CD4-positive, alpha-beta T cell treated with Interleukin-6 for 4 hours (primary cell): Measurements from ENCODE around the gene PIERCE2.
A peak's percentile ranks its signal among the peaks of the same experiment; 100 is the strongest.
"Not testable (repeated sequence)": the region's sequence is repeated elsewhere in the genome, so short reads cannot be mapped to it uniquely, and the experiment has no call there.

Experiments used
- DNase-seq: peaks from one replicate; pipeline ENCODE4 v3.0.0-alpha.2; 2020; ENCODE audit warnings: mixed read lengths

The PIERCE2 gene, protein sequence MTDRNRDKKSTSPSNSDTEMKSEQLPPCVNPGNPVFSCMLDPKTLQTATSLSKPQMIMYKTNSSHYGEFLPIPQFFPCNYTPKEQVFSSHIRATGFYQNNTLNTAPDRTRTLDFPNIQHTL

DNA sequence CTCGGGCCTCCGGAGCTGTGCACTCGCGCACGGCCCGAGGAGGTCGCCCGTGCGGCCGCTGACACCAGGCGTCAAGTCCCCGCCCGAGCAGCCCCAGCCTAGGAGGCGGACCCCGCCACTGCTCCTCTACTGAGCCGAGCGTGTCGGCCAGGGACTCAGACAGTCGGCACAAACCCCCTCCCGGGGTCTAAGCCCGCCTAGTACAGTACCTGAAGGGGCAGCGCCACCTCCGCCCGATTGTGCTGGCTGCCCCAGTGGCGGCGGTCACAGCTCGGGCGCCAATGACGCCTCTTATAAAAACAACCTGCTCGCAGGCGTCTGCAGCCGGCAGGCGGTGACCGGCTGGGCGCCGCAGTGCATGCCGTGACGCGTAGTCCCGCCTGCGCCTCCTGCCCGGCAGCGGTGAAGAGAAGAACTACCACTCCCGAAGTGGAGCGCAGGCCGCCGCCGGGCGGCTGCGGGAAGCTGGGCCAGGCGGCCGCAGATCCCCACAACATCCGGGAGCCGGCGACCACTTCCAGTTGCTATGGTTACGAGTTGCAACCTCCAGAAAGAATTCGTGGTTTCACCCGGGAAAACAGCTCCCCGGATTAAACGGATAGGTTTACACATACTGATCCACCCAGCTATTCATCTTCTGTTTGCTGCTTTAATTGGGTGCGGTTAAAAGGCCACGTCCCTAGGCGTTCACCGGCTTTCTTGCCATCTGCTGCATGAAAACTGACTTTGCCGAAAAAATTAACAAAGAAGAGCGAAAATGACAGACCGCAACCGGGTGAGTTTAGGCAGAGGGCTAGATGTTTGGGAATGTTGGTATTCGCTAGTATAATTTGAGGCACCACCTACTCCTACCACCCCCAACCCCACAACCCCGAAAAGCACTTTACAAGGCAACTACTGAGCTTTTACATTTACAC lies at the start of gene PIERCE2, which contains the start of gene CCPG1:
Gene PIERCE2 (plus strand): TSS at position 484 of the 917 bp plus-strand sequence. CDS start 274 bp downstream, at position 758.
Gene CCPG1 (minus strand): TSS at position 348 of the 917 bp plus-strand sequence. CDS start 18,935 bp downstream, outside the sequence.
- peak; percentile 86 for DNase-seq

DNA sequence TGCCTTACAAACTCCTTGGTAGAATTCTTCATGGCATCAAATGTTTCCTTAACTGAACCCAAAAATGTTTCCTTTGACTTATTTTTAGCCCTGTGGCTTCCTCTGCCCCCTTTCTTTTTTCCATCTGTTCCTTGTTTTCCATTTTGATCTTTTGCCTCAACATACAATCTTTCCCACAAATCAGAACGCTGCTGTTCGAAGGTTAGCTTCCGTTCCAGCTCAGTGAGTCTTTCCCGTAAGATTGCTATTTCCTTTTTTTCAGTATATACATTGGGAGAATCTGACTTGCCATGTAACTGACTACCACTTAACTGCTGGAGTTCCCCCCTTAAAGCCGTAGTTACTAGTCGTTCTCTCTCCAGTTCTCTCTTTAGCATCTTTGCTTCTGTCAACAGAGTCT lies 48.0 kb upstream of the PIERCE2 start:
- no peak for DNase-seq

DNA sequence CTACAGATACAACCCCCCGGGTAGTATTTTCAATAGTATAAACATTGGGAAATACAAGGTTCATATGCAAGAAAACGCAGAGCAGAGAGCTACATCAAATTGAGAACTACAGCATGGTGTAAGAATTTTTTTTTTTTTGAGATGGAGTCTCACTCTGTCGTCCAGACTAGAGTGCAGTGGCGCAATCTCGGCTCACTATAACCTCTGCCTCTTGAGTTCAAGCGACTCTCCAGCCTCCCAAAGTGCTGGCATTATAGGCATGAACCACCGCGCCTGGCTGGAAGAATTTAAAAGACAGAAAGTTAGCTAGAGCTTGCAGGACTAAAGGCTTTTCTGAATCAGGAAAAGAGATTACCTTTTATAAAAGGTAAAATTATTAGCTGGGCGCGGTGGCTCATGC lies 47.2 kb upstream of the PIERCE2 start:
- DNase-seq, result no peak

DNA sequence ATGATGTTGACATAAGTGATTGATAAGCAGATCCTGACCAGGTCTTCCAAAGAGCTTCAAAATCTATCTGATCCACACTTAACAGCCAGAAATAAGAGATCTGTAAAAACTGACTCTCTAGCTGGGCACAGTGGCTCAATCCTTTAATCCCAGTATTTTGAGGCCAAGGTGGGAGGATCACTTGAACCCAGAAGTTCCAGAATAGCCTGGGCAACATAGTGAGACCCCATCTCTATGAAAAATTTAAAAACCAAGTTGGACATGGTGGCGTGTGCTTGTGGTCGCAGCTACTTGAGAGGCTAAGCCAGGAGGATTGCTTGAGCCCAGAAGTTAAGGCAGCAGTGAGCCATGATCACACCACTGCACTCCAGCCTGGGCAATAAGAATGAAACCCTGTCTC lies 45.7 kb upstream of the PIERCE2 start:
- DNase-seq, result no peak

DNA sequence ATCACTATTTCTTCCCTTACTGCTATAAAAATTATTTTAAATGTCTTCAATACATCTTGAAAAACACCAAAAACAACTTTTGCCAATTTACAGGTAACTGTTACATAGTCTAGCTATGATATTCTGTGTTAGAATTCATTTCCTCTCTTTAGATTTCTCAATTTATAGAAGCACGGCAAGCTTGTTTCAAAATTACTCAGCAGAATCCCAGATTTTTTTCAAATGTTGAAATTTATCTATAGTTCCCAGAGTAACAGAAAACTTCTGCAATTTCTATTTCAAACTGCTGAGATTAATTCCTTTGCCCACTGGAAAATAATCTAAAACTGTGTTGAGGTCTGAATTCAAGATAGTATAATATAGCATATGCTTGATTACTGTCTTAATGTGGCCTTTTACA lies 41.3 kb upstream of the PIERCE2 start:
- DNase-seq, result no peak

DNA sequence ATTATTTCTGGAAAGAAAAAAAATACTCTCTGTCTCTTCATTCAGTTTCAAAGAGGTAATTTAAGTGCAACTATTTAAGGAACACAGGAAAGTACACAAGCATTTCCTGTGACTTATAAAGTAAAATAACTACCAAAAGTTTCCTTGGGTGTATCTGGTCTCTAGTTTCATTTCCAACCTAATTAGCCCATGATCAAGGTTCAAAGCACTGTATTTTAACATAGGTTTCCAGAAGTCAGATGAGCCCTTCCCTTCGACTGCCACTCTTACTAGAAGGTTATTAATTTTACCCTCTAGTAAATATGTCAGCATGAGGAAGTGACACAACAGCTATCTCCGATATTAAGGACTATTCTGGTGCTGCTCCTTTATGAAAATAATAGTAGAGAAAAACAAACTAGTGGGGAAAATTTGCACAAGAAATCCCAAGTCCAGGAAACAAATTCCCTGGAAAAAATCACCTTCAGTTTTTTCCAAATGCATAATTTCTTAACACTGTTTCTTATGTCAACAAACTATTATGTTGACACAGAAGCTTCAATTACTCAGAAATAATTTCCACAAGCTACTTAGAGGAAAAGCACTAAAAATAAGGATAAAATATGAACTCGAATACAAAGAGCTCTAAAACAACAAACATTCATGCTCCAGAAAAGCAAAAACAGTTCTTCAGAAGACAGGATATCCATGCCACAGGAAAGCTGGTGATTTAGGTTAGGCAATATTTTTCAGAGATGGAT lies 35.4 kb upstream of the PIERCE2 start:
- DNase-seq, result no peak

DNA sequence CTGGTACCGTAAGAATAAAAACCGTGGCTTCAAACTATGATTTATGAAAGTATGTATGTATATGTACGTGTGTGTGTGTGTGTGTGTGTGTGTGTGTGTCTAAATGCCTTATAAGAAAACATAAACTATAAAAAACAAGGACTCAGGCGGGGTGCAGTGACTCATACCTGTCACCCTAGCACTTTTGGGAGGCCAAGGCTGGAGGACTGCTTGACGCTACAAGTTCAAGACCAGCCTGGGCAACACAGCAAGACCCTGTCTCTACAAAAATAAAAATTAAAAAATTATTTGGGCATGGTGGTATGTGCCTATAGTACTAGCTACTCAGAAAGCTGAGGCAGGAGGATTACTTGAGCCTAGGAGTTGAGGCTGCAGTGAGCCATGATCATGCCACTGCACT lies 29.2 kb upstream of the PIERCE2 start:
- DNase-seq, result no peak

DNA sequence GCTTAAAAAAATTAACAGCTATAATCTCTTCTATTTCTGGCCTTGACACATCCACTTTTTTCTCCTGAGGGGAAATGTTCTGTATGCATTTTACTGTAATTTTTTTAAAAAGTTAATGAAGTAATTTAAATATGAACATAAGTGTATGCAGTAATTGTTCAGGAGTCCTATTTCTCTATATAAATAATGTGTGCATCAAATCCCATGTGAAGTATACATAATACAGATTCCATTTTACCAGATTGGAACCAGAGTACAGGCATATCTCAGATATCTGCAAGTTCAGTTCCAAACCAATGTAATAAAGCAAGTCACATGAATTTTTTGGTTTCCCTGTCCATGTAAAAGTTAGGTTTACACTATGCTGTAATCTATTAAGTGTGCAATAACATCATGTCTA lies 26.7 kb upstream of the PIERCE2 start:
- DNase-seq, result no peak

DNA sequence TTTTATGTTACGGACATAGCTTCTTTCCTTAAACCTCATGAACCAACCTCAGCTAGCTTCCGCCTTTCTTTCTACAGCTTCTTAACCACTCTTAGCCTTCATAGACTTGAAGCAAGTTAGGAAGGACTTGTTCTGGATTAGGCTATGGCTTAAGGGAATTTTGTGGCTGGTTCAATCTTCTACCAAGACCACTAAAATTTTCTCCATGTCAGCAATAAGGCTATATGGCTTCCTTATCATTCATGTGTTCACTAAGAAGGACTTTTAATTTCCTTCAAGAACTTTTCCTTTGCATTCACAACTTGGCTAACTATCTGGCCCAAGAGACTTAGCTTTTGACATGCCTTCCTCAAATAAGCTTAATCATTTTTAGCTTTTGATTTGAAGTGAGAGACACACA lies 24.6 kb upstream of the PIERCE2 start:
- no peak for DNase-seq

DNA sequence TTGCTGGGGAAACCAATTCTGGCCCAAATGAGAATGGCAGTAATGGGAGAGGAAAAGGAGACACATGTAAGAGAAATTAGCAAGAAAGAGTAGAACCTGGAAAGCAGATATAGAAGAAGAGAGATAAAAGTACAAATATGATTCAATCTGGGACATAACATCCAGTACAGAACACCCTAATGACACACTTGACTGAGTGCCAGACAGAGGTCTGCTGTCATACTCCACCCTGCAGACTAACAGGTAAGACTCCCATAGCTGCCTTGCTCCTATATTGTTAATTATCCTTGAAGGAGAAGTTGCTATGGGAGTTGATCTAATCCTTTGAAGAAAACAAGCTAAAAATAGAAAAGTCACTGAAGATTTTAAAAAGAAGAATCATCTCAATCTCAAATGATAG lies 21.3 kb upstream of the PIERCE2 start:
- DNase-seq, result no peak

DNA sequence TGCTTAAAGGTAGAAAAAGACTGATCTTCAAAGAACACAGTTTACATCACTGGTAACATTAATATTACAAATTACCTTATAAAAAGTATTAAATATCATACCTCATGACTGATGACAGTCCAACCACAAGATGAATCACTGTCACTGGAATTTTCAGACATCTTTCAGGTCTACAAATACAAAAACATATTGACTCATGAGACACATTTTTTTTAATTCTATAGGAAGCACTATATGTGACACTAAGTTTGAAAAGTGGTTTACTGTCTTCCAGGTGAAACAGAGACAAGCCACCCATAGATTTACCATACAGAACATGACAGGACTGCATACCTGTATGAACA lies 19.1 kb upstream of the PIERCE2 start:
- no peak for DNase-seq

DNA sequence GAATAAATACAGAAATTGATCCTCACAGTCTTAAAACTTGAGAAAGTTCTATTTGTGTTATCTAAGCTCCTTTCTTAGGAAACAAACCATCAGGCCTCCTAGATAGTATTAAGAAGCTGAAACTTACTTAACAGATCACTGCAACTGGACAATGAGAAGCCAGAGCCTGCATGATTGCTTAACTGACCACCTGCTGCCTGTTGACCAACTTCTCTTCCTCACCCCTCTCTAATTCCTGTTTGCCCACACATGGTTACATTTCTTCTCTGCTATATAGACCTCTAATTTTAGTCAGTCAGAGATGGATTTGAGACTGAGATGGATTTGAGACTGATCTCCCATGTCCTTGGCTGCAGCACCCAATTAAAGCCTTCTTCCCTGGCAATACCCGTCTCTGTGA lies 13.6 kb upstream of the PIERCE2 start:
- no peak for DNase-seq

DNA sequence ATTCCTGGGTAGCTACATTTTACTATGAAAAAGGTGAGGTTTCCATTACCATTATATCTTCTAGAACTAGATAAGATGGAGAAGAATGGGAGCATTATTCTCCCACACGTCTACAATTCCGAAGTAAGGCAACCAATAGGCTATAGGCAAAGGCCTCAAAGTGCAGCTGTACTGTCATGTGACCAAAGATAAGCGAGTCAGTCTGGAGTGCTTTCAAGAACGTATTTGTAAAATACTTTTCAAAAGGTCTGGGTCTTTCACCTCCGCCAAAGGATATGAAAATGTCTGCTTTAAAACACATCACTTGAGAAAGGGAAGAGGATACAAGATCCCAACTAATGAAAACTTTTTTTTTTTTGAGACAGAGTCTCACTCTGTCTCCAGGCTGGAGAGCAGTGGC lies 10.1 kb upstream of the PIERCE2 start:
- DNase-seq, result no peak

DNA sequence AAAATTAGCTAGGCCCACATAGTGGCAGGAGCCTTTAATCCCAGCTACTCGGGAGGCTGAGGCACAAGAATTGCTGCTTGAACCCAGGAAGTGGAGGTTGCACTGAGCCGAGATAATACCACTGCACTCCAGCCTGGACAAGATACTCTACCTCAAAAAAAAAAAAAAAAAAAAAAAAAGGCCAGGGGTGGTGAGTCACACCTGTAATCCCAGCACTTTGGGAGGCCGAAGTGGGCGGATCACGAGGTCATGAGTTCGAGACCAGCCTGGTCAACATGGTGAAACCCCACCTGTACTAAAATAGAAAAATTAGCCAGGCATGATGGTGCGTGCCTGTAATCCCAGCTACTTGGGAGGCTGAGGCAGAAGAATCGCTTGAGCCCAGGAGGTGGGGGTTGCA lies 8.2 kb upstream of the PIERCE2 start:
- not testable (repeated sequence) for DNase-seq

DNA sequence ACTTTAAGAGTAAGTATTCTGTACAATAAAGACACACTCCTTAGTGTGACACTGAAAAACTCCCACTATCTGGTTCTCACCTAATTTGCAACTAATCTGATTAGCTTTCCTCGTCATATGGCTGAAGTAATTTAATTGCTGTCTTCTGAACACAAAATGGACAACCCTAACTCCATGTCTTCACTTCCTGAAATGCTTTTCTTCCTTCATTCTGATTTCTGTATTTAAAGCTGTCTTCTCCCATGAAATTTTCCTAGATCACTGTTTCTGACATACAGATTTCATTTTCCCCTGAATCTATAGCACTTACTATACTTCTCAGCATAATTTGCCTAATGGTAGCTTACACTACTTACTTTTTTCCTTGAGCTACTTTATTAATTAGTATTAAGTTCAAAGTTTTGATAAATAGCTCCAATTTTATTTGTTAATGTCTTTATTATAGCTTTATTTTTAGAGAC lies 6.5 kb upstream of the PIERCE2 start:
- DNase-seq, result no peak

DNA sequence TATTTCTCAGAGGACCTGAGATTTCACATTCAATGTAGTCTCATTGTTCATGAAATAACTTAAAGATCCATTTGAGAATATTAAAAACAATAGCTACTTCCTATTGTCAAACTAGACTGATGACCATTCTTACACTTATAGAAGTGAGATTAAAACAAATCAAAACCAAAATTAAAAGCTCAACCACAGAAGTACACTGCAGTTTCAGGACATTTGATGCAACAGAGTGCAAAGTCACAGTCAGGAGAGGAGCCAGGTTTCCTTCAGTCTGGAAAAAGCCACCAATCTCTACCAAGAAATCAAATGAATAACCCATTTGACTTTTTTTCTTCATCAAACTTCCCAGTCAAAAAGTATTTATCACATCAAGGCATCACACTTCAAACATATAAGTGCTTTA lies 5.6 kb upstream of the PIERCE2 start:
- no peak for DNase-seq

DNA sequence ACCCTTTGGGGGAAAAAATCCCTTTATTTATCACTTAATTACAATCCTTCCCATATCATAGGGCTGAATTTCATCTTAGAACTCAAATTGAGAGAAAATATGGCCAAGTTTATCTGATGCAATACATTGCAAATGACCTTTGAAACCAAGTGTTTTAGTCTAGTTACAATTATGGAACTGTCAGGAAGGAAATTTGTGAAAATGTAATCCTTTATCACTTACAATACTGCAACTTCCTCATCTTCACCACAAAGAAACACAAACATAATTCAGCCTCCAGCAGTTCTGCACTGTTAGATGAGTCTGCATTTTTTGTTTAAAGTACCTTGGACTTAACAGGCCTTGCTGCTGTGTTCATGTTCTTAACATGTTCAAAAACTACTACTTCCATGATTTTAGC lies 4.8 kb upstream of the PIERCE2 start:
- DNase-seq, result no peak

DNA sequence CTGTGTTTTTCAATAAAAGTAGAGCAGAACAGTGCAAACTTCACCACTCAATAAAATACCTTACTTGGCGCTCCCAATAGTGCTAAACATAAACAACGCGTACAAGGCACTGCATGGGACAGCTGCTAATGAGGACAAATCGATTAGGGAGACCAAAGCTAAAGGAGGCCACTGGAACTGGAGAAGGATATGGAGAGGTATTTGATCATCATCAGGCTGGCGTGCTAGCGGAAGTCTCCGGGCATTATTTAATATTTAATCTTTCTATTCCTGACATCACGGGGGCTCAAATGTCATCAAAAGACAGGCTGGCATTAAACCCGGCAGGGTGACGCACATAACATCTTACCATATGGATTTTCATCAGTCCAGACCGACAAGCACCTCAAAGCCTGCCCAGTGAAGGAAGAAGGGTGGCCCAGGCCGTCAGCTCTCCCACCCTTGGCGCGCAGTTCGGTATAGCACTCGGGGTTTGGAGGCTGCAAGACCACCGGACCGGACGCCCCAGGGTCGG lies 740 bp upstream of the PIERCE2 start:
- DNase-seq, result no peak

DNA sequence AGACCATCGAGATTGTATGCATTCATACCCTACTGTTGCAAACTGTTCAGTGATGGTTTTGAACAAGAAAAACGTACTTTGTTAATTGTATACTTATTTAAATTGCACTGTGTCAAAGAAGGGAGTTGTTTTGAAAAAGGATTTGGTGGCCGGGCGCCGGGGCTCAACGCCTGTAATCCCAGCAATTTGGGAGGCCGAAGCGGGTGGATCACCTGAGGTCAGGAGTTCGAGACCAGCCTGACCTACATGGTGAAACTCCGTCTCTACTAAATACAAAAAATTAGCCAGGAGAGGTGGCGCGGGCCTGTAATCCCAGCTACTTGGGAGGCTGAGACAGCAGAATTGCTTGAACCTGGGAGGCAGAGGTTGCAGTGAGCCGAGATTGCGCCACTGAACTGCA lies 681 bp downstream of the PIERCE2 start:
- not testable (repeated sequence) for DNase-seq

DNA sequence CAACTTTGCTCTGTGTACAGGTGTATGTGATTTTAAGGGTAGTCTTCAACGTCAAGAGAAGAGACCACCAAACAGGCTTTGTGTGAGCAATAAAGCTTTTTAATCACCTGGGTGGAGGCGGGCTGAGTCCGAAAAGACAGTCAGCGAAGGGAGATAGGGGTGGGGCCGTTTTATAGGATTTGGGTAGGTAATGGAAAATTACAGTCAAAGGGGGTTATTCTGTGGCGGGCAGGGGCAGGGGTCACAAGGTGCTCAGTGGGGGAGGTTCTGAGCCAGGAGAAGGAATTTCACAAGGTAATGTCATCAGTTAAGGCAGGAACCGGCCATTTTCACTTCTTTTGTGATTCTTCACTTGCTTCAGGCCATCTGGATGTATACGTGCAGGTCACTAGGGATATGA lies 9.4 kb downstream of the PIERCE2 start:
- not testable (repeated sequence) for DNase-seq

DNA sequence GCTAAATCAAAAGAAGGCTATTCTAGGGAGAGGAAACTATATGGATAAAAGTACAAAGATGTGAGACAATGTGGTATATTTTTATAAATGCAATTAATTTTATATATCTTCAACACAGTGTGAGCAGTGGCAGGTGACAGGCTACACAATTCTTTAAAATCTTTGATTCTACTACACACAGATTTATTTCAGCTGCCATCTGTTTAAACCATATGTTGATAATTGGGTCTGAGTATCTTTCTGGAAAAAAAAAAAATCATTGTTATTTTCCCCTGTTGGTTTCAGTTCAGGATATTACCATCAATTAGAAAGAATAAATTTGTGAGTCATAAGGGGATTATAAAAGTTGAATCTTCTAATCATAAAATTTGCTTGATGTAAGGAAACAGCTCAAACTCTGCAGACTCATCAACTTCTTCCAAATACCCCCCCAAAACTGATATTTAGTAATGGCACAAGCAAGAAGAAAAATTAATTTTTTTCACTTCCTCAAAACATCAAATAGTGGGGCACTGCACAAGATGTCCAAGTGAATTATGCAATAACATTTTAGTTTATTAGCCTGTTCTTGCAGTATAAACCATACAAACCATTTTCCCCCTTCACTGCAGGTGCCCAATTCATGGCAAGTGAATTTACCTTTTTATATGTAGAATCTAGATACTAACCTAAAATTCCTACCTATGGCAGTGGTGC lies 12.0 kb downstream of the PIERCE2 start:
- DNase-seq, result no peak

DNA sequence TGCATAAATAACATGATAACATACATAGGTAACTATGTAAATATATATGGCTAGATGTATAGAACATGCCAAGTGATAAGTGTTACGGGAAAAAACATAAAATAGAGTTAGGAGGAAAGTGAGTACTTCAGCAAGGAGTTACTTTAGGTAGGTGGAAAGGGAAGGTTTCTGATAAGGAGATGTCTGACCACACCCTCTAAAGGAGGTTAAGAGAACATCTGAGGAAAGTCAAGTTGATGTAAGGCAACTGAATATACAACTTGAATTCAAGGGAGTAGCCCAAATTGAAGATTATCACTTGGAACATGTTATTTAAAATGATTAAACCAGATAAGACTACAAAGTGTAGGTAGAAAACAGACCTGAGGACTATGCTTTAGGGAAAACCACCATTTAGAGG lies 13.8 kb downstream of the PIERCE2 start:
- DNase-seq, result no peak
